GM21447 (cell line): ENCODE data around the gene OCSTAMP.
A peak's percentile ranks its signal among the peaks of the same experiment; 100 is the strongest.

ENCODE experiments used
- ATAC-seq: cut with Tn5 transposase; IDR thresholded peaks from one replicate; pipeline ENCODE4 v1.9.1; 2021; ENCODE audit not compliant: unreplicated experiment

The OCSTAMP gene

DNA sequence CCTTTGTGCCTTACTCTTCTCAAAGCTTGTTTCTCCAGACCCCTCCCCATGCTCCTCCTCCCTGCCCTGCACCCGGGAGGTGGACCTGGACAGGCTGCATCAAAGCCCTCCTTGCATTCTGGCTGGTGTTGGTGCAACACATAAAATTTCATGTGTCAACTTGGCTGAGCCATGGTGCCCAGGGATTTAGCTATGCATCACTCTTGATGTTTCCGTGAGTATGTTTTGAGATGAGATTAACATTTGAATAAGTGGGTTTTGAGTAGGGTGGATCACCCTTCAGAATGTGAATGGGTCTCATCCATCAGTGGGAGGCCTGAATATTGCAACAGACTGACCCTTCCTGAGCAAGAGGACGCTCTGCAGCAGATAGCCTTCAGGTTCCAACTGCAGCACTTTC, 4.4 kb upstream of the OCSTAMP start:
- no peak for ATAC-seq

- no peak for ATAC-seq
Observed at GRCh38 chr20:46553926-46554325, 3.5 kb upstream of the OCSTAMP start.

DNA sequence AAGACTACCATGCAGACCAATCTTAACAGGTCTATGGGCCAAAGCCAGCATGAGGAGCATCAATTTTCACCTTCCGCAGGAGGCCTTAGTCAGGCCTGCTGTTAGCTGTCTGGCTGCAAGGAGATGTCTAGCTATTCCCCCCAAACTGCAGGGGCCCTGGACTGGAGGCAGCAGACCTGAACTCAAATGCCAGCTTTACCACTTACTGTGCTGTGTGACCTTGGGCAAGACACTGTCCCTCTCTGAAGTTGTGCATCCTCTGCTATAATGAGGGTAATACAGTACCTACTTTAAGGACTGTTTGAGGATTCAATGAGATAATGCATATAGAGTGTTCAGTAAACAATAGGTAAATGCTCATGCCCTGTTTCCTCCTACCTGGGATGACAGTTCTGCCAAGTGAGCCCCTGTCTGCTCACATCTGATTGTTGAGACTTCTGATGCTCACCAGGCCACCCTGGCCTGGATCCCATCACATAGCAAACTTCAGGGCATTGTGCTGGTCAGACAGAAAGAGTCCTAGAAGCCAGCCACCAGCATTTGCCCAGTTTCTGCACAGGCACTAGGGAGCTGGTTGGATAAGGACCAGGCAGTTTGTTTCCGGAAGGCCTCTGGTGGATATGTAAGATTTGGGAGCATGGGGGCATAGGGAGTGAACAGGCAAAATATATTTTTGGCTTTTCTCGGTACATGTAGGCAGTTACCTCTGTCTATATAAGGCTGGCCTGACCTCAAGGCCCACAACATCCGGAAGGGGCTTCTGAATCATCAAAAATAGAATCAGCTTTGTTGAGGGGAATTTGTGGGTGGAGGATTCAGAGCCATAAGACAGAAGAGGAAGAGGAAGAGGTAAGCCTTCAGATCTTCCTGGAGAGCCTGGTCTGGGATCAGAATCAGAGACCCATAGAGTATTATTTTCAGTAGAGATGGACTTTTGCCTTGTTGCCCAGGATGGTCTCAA, 2.3 kb upstream of the OCSTAMP start:
- peak; percentile 68 for ATAC-seq

GRCh38 chr20:46551522-46552381, 1.3 kb upstream of the OCSTAMP start:
- ATAC-seq = no peak

- no peak for ATAC-seq
Observed at GRCh38 chr20:46549188-46549972, 1.1 kb downstream of the OCSTAMP start.

- no peak for ATAC-seq
Observed at GRCh38 chr20:46548688-46549087, 1.8 kb downstream of the OCSTAMP start.

- ATAC-seq = no peak
Observed at GRCh38 chr20:46547995-46548394, 2.5 kb downstream of the OCSTAMP start.

DNA sequence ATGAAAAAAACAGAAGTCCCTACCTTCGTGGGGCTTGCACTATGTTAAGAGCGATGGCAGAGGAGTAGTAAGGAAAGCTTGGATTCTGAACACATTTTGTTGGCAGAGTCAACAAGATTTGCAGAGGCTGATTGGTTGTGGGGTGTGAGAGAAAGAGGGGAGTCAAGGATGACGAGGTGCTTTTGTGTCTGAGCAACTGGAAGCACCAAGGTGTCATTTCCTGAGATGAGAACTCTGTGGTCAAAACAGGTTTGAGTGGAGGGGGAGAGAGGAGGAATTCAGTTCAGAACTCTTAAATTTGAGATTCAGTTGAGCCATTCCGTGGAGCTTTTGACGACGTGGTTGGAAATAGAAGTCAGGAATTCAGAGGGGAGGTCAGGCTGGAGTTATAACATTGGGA, 3.5 kb downstream of the OCSTAMP start:
- no peak for ATAC-seq

DNA sequence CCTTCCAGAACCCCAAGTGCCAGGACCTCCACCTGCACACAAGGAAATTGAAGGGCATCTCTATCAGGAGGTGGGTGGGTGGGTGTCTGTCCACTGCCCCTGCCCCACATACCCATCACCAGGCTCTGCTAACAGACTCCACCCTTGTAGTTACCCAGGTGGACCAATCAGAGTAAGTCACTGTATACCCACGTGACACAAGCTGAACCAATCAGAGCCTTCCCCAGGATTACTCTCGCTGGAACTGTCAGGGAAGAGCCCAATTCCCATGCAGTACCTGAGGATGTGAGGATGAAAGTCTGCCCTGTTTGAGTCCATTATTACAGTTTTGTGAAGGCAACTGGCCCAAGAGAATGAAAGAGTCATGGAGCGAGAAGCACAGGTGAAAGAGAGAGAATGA, 4.2 kb downstream of the OCSTAMP start:
- ATAC-seq = no peak

- ATAC-seq = no peak
Observed at GRCh38 chr20:46545827-46546138, 4.7 kb downstream of the OCSTAMP start.

DNA sequence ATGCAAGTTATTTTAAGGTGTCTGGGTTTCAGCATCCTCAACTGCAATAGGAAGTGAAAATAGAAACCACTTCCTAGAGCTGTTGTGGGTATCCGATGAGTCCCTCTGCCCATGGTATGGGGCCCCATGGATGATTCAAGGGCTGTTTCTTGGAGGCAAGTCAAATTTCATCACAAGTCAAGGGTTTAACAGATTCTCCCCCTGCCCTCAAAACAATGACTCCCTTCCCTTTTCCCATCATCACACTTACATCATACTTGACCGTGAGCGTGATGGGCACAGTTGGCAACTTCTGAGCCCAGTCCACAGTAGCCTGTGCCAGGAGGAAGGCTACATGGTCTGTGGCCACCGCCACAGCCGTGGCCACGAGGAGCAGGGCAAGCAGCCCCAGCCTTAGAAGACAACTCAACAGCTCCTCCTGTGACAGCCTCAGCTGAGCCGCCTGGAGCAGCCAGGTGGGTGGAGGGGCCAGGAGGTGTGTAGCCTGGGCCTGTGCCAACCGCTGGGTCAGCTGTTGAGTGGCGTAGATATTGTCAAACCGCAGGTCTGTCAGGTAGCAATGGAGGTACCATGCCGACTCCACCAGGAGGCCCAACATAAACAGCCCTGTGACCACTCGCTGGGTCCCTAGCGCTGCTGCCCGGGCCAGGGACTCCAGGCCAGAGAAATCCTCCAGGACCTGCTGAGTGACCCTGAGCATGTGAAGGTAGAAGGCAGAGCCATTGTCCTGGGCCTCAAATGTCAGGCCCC, 5.2 kb downstream of the OCSTAMP start:
- ATAC-seq = peak; percentile 70

DNA sequence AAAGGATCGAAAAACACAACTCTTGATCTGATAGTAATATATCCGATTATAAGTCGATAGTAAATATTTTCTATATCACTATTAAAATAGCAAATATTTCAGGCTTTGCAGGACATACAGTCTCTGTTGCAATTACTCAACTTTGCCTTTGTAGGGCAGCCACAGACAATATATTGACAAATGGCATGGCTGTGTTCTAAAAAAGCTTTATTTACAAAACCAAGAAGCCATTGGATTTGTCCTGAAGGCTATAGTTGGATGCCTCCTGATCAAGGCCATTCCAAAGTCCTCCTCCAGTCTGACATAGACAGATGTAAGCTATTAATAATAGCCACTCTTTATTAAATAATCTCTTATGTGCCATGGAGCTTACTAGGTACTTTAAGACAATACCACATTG, 5.9 kb downstream of the OCSTAMP start:
- peak; percentile 9 for ATAC-seq

DNA sequence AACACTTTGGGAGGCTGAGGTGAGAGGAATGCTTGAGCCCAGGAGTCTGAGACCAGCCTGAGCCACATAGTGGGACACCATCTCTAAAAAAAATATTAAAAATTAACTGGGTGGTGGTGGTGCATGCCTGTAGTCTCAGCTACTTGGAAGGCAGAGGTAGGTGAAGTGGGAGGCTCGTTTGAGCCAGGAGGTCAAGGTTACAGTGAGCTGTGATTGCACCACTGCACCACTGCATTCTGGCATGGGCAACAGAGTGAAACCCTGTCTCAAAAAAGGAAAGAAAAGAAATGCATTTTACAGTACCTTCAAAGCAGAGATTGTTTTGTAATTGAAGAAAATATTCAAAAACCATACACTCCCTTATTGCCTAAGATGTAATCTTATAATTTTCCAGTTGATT, 6.5 kb downstream of the OCSTAMP start:
- no peak for ATAC-seq

DNA sequence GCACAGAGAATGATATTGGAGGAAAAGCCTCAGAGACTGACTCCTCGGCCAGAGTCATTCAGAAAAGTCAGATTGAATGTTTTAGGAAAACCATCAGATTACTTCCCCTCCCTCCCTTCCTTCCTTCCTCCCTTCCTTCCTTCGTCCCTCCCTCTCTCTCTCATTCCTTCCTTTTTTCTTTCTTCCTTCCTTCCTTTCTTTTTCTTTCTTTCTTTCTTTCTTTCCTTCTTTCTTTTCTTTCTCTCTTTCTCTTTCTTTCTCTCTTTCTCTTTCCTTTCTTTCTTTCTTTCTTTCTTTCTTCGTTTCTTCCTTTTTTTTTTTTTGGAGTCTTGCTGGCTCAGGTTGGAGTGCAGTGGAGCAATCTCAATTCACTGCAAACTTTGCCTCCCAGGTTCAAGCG, 7.4 kb downstream of the OCSTAMP start:
- no peak for ATAC-seq

DNA sequence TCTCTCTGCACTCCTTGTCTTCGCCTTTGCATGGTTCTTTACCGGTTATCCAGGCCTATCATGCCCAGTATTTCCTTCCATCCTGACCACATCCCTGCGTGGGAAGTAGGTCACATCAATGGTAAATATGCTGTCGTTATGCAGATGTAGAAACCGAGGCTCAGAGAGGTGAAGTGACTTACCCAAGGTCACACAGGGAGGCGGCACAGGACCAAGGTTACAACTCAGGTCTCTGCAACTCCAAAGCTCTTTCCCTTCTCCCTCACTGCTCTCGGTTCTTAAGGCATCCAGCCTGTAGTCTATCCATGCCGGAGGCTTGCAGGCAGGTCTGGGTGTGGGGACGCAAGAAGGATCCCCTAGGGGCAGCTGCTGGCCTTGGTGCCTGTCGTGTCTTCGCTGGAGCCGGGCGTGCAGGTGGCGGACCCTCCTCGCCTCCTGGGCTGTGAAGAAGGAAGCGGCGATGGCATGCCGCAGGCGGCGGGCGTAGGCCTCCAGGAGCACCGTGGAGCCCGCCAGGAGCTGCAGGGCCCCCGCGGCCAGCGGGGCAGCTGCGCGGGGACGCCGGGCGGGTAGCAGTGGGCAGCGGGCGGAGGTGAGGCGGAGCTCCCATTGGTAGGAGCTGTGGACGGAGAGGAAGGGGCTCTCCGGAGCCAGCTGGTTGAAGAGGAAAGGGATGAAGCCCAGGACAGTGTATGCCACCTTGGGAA, 9.1 kb downstream of the OCSTAMP start:
- ATAC-seq = no peak

- ATAC-seq = no peak
Observed at GRCh38 chr20:46539113-46539512, 11.3 kb downstream of the OCSTAMP start.

DNA sequence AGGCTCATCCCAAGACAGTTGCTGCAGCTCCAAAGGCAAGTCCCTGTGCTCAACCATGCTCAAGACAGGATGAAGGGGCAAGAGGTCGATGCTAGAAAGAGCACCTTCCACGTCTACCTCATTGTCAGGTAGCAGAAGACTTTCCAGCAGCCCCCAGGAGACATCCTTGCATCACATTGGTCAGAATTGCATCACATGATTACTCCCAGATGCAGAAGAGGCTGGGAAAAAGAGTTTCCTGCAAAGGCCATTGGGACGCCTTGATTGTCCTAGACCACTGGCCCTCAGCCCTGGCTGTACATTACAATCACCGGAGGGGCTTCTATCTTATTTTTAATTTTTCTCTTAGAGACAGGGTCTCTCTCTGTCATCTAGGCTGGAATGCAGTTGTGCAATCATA, 19.8 kb downstream of the OCSTAMP start:
- no peak for ATAC-seq

DNA sequence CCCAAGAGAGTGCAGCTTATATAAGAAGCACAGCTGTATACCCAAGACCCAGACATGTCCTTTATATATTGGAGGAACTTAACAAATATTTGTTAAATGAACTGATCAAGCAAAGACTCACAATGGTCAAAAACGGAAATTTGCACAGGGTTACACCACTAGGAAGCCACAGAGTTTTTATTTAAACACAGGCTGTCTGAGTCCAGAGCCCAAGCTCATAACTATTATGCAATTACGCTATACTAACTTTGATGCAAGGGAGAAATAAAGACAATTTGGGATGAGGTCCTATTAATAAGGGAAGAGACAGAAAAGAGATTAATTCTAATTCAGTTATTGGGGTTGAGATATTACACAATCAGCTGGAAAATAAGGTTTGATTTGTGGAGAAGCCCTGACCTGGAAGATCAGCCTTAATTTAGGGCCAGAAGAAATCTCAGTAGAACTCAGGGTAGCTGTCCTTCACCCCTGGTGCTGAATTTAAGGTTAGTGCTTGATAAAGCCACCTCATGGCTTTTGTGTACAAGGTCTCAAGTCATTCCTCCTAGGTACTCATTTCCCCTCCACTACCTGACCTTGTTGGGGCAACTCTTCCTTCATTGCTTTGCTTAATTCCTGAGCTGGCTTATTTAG, 26.6 kb downstream of the OCSTAMP start:
- no peak for ATAC-seq

DNA sequence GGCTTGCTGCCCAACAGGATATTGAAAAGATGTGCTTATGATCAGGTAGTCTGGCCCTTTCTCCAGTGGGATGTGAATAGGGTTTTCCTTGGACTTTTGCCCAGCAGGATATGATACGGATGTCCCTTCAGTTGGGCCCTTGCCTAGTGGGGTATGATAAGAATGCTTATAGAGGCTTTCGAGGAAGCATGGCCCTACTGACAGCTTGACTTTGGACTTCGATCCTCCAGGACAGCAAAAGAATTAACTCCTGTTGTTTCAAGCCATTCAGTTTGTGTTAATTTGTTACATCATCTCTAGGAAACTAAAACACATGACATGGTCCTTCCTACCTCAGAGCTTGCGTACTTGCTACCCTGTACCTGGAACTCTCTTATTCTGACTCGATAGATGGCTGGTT, 27.3 kb downstream of the OCSTAMP start:
- no peak for ATAC-seq
